ENCODE measurements around the gene GPC6. TPM values are rescaled to one million over a fixed set of nuclear protein-coding genes. Genes with fewer than 3 reads are reported as not detected.

The GPC6 gene
- polyA plus RNA-seq, 1 donor = 26.7 TPM

- Histone ChIP-seq H3K27ac (ENCODE audit: low read length) (no peak overlapping the region), H3K27me3 (ENCODE audit: control insufficient read depth, insufficient read depth, low read length) (no peaks in the 10 kb centered on the region), H3K4me3 (ENCODE audit: low read length) (no peak overlapping the region), H3K9me3 (ENCODE audit: control insufficient read depth, low read depth, low read length) (no peaks in the 10 kb centered on the region), H3K4me1 (ENCODE audit: control insufficient read depth, insufficient read depth, low read length) (no peaks in the 10 kb centered on the region), H3K36me3 (ENCODE audit: control insufficient read depth, insufficient read depth, low read length) (no peaks in the 10 kb centered on the region)
- no peak for DNase-seq
These were observed 171.0 kb downstream of the GPC6 start for GRCh38 chr13:93397619-93398018.

- no peak for DNase-seq
- WGBS (ENCODE audit: insufficient coverage, low lambda C conversion rate) = 86% methylated on average over 1 of the region's 4 CpGs
- H3K4me1 ChIP-seq (ENCODE audit: control insufficient read depth, insufficient read depth, low read length) = no peaks in the 10 kb centered on the region
These were observed 171.8 kb downstream of the GPC6 start for GRCh38 chr13:93398167-93399035.

GRCh38 chr13:93399212-93399611 is 172.6 kb downstream of the GPC6 start:
- Histone ChIP-seq H3K4me3 (ENCODE audit: low read length) (no peak overlapping the region), H3K36me3 (ENCODE audit: control insufficient read depth, insufficient read depth, low read length) (no peaks in the 10 kb centered on the region), H3K27ac (ENCODE audit: low read length) (no peak overlapping the region), H3K4me1 (ENCODE audit: control insufficient read depth, insufficient read depth, low read length) (no peaks in the 10 kb centered on the region), H3K9me3 (ENCODE audit: control insufficient read depth, low read depth, low read length) (no peaks in the 10 kb centered on the region), H3K27me3 (ENCODE audit: control insufficient read depth, insufficient read depth, low read length) (no peaks in the 10 kb centered on the region)
- no peak for DNase-seq
- WGBS (ENCODE audit: insufficient coverage, low lambda C conversion rate) = 100% methylated on average over 3 of the region's 4 CpGs

More at GRCh38 chr13:93398167-93399035, 171.8 kb downstream of the GPC6 start:
- H3K27me3 ChIP-seq (ENCODE audit: control insufficient read depth, insufficient read depth, low read length) = no peaks in the 10 kb centered on the region
- H3K9me3 ChIP-seq (ENCODE audit: control insufficient read depth, low read depth, low read length) = no peaks in the 10 kb centered on the region
- H3K4me3 ChIP-seq (ENCODE audit: low read length) = no peak overlapping the region
- no peak overlapping the region for H3K27ac ChIP-seq (ENCODE audit: low read length)
- no peaks in the 10 kb centered on the region for H3K36me3 ChIP-seq (ENCODE audit: control insufficient read depth, insufficient read depth, low read length)

GRCh38 chr13:93406136-93406535 is 179.5 kb downstream of the GPC6 start:
- no peaks in the 10 kb centered on the region for H3K4me1 ChIP-seq (ENCODE audit: control insufficient read depth, insufficient read depth, low read length)
- DNase-seq = no peak
- H3K36me3 ChIP-seq (ENCODE audit: control insufficient read depth, insufficient read depth, low read length) = no peaks in the 10 kb centered on the region
- no CpG with 5 or more reads among the region's 2 CpGs for WGBS (ENCODE audit: insufficient coverage, low lambda C conversion rate)
- no peak overlapping the region for H3K4me3 ChIP-seq (ENCODE audit: low read length)
- H3K27me3 ChIP-seq (ENCODE audit: control insufficient read depth, insufficient read depth, low read length) = no peaks in the 10 kb centered on the region
- H3K9me3 ChIP-seq (ENCODE audit: control insufficient read depth, low read depth, low read length) = no peaks in the 10 kb centered on the region
- H3K27ac ChIP-seq (ENCODE audit: low read length) = no peak overlapping the region

GRCh38 chr13:93407551-93407950 is 180.9 kb downstream of the GPC6 start:
- H3K27ac ChIP-seq (ENCODE audit: low read length) = no peak overlapping the region
- no peaks in the 10 kb centered on the region for H3K27me3 ChIP-seq (ENCODE audit: control insufficient read depth, insufficient read depth, low read length)
- no peak overlapping the region for H3K4me3 ChIP-seq (ENCODE audit: low read length)
- no peaks in the 10 kb centered on the region for H3K36me3 ChIP-seq (ENCODE audit: control insufficient read depth, insufficient read depth, low read length)
- DNase-seq = no peak
- no peaks in the 10 kb centered on the region for H3K9me3 ChIP-seq (ENCODE audit: control insufficient read depth, low read depth, low read length)
- no peaks in the 10 kb centered on the region for H3K4me1 ChIP-seq (ENCODE audit: control insufficient read depth, insufficient read depth, low read length)

- no peak for DNase-seq
- no peaks in the 10 kb centered on the region for H3K36me3 ChIP-seq (ENCODE audit: control insufficient read depth, insufficient read depth, low read length)
- no peaks in the 10 kb centered on the region for H3K9me3 ChIP-seq (ENCODE audit: control insufficient read depth, low read depth, low read length)
- H3K4me1 ChIP-seq (ENCODE audit: control insufficient read depth, insufficient read depth, low read length) = no peaks in the 10 kb centered on the region
- 86% methylated on average over 1 of the region's 3 CpGs for WGBS (ENCODE audit: insufficient coverage, low lambda C conversion rate)
- no peaks in the 10 kb centered on the region for H3K27me3 ChIP-seq (ENCODE audit: control insufficient read depth, insufficient read depth, low read length)
- no peak overlapping the region for H3K27ac ChIP-seq (ENCODE audit: low read length)
- H3K4me3 ChIP-seq (ENCODE audit: low read length) = no peak overlapping the region
These were observed 182.4 kb downstream of the GPC6 start for GRCh38 chr13:93409001-93409400.

GRCh38 chr13:93409816-93410215 is 183.2 kb downstream of the GPC6 start:
- Histone ChIP-seq H3K36me3 (ENCODE audit: control insufficient read depth, insufficient read depth, low read length) (no peaks in the 10 kb centered on the region), H3K27ac (ENCODE audit: low read length) (no peak overlapping the region)

GRCh38 chr13:93411186-93411680 is 184.6 kb downstream of the GPC6 start:
- Histone ChIP-seq H3K27ac (ENCODE audit: low read length) (no peak overlapping the region), H3K27me3 (ENCODE audit: control insufficient read depth, insufficient read depth, low read length) (no peaks in the 10 kb centered on the region), H3K4me3 (ENCODE audit: low read length) (no peak overlapping the region), H3K9me3 (ENCODE audit: control insufficient read depth, low read depth, low read length) (no peaks in the 10 kb centered on the region), H3K4me1 (ENCODE audit: control insufficient read depth, insufficient read depth, low read length) (no peaks in the 10 kb centered on the region), H3K36me3 (ENCODE audit: control insufficient read depth, insufficient read depth, low read length) (no peaks in the 10 kb centered on the region)
- WGBS (ENCODE audit: insufficient coverage, low lambda C conversion rate) = no CpG with 5 or more reads among the region's 3 CpGs
- DNase-seq = no peak

More at GRCh38 chr13:93409816-93410215, 183.2 kb downstream of the GPC6 start:
- Histone ChIP-seq H3K9me3 (ENCODE audit: control insufficient read depth, low read depth, low read length) (no peaks in the 10 kb centered on the region), H3K27me3 (ENCODE audit: control insufficient read depth, insufficient read depth, low read length) (no peaks in the 10 kb centered on the region), H3K4me3 (ENCODE audit: low read length) (no peak overlapping the region), H3K4me1 (ENCODE audit: control insufficient read depth, insufficient read depth, low read length) (no peaks in the 10 kb centered on the region)
- no peak for DNase-seq

GRCh38 chr13:93412676-93413075 is 186.1 kb downstream of the GPC6 start:
- H3K36me3 ChIP-seq (ENCODE audit: control insufficient read depth, insufficient read depth, low read length) = no peaks in the 10 kb centered on the region
- DNase-seq = no peak
- H3K4me1 ChIP-seq (ENCODE audit: control insufficient read depth, insufficient read depth, low read length) = no peaks in the 10 kb centered on the region
- H3K27ac ChIP-seq (ENCODE audit: low read length) = no peak overlapping the region
- H3K4me3 ChIP-seq (ENCODE audit: low read length) = no peak overlapping the region
- H3K9me3 ChIP-seq (ENCODE audit: control insufficient read depth, low read depth, low read length) = no peaks in the 10 kb centered on the region
- H3K27me3 ChIP-seq (ENCODE audit: control insufficient read depth, insufficient read depth, low read length) = no peaks in the 10 kb centered on the region

GRCh38 chr13:93413972-93414717 is 187.5 kb downstream of the GPC6 start:
- WGBS (ENCODE audit: insufficient coverage, low lambda C conversion rate) = 86% methylated on average over 5 of the region's 8 CpGs
- Histone ChIP-seq H3K36me3 (ENCODE audit: control insufficient read depth, insufficient read depth, low read length) (no peaks in the 10 kb centered on the region), H3K9me3 (ENCODE audit: control insufficient read depth, low read depth, low read length) (no peaks in the 10 kb centered on the region), H3K4me3 (ENCODE audit: low read length) (no peak overlapping the region), H3K4me1 (ENCODE audit: control insufficient read depth, insufficient read depth, low read length) (no peaks in the 10 kb centered on the region), H3K27me3 (ENCODE audit: control insufficient read depth, insufficient read depth, low read length) (no peaks in the 10 kb centered on the region), H3K27ac (ENCODE audit: low read length) (no peak overlapping the region)
- DNase-seq = no peak
